Measurements from ENCODE around the gene TSPAN7.

DNA sequence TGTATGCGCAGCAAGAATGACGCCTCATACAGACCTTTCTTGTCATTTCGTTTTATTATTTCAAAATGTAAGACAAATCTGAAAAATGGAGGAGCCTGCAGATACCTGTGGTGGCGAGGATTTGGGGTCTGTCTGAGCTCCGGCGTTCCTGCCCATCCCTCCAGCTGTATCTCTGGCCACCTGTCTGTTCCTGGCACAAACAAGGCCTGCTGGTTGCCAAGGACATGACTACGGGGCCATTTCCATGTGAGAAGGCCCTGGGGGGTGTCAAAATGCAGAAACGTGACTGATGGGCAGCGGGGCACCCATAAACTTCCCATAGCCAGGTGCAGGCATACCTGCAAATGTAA lies 591 bp upstream of the TSPAN7 start:
- TF ChIP-seq, protein P1, sequence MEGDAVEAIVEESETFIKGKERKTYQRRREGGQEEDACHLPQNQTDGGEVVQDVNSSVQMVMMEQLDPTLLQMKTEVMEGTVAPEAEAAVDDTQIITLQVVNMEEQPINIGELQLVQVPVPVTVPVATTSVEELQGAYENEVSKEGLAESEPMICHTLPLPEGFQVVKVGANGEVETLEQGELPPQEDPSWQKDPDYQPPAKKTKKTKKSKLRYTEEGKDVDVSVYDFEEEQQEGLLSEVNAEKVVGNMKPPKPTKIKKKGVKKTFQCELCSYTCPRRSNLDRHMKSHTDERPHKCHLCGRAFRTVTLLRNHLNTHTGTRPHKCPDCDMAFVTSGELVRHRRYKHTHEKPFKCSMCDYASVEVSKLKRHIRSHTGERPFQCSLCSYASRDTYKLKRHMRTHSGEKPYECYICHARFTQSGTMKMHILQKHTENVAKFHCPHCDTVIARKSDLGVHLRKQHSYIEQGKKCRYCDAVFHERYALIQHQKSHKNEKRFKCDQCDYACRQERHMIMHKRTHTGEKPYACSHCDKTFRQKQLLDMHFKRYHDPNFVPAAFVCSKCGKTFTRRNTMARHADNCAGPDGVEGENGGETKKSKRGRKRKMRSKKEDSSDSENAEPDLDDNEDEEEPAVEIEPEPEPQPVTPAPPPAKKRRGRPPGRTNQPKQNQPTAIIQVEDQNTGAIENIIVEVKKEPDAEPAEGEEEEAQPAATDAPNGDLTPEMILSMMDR (IDR thresholded peaks at IDR 0.05), result no peak
- TF ChIP-seq POLR2A (IDR thresholded peaks at IDR 0.05) (no peak), POLR2AphosphoS5 (IDR thresholded peaks at IDR 0.05; ENCODE audit: insufficient read depth in 1 of 2, low read depth in 1 of 2) (no peak)

All from vagina (tissue), 2 donors.